Neural cell (in vitro differentiated cells): ENCODE data around the gene CBL. TPM values are rescaled to one million over a fixed set of nuclear protein-coding genes. Genes with fewer than 3 reads are reported as not detected.

Source experiments
- H2AFZ ChIP-seq: fragments of 200-600, 300-800 bp; sonication (generic), shearing (Covaris generic); 2 replicates; pipeline ENCODE4 v1.6.0; 2014; ENCODE audit warnings: low read depth, mild to moderate bottlenecking, antibody characterized with exemption, low read length, moderate library complexity
- H3F3A ChIP-seq: fragments of 200-600 bp; shearing (Covaris generic); 2 replicates; pipeline ENCODE4 v1.6.1; 2016; ENCODE audit warnings: mild to moderate bottlenecking, moderate library complexity, mixed read lengths, antibody characterized with exemption, low read length; ENCODE audit not compliant: insufficient read depth, poor library complexity, severe bottlenecking
- H3K27ac ChIP-seq: fragments of 200-600, 300-800 bp; sonication (generic), shearing (Covaris generic); 2 replicates; pipeline ENCODE4 v1.5.1; 2014; ENCODE audit warnings: mild to moderate bottlenecking, low read length, moderate library complexity
- H3K27me3 ChIP-seq: fragments of 300-800, 200-600 bp; sonication (generic), shearing (Covaris generic); 2 replicates; pipeline ENCODE4 v1.6.0; 2014; ENCODE audit warnings: mild to moderate bottlenecking, low read depth, low read length, moderate library complexity; ENCODE audit not compliant: insufficient read depth
- H3K36me3 ChIP-seq: fragments of 300-800, 200-600 bp; sonication (generic), shearing (Covaris generic); 2 replicates; pipeline ENCODE4 v1.5.1; 2014; ENCODE audit warnings: mild to moderate bottlenecking, antibody characterized with exemption, low read length, moderate library complexity; ENCODE audit not compliant: insufficient read depth
- H3K4me2 ChIP-seq: fragments of 300-800, 200-600 bp; sonication (generic), shearing (Covaris generic); 2 replicates; pipeline ENCODE4 v1.6.0; 2014; ENCODE audit warnings: mild to moderate bottlenecking, low read length
- H3K4me3 ChIP-seq: fragments of 300-800, 200-600 bp; sonication (generic), shearing (Covaris generic); 2 replicates; pipeline ENCODE4 v1.5.1; 2014; ENCODE audit warnings: mild to moderate bottlenecking, low read length, moderate library complexity
- H3K79me2 ChIP-seq: fragments of 200-600 bp; shearing (Covaris generic); replicated peaks from 2 replicates; pipeline ENCODE4 v1.6.0; 2014; ENCODE audit warnings: mild to moderate bottlenecking, low read length, moderate library complexity; ENCODE audit not compliant: insufficient read depth
- H3K9ac ChIP-seq: fragments of 300-800, 200-600 bp; sonication (generic), shearing (Covaris generic); 2 replicates; pipeline ENCODE4 v1.6.1; 2016; ENCODE audit warnings: mild to moderate bottlenecking, low read length, mixed read lengths
- H3K9me2 ChIP-seq: fragments of 200-600 bp; shearing (Covaris generic); 2 replicates; pipeline ENCODE4 v1.6.1; 2016; ENCODE audit warnings: mild to moderate bottlenecking, low read length, mixed read lengths; ENCODE audit not compliant: insufficient read depth
- H3K9me3 ChIP-seq: fragments of 200-600, 300-800 bp; sonication (generic), shearing (Covaris generic); 2 replicates; pipeline ENCODE4 v1.6.1; 2016; ENCODE audit warnings: mild to moderate bottlenecking, mixed run types, low read length, moderate library complexity, mixed read lengths
- H4K20me1 ChIP-seq: fragments of 200-600 bp; shearing (Covaris generic); 2 replicates; pipeline ENCODE4 v1.6.1; 2016; ENCODE audit warnings: mild to moderate bottlenecking, mixed run types; ENCODE audit not compliant: insufficient read depth
- EP300 ChIP-seq: fragments of 450-650 bp; conservative IDR thresholded peaks from 2 replicates; pipeline ENCODE4 v1.6.1; 2014; ENCODE audit warnings: antibody characterized with exemption, mild to moderate bottlenecking, moderate library complexity; ENCODE audit not compliant: poor library complexity, severe bottlenecking
- EZH2 ChIP-seq: fragments of 200-600, 300-800 bp; shearing (Covaris generic), sonication (generic); IDR thresholded peaks from 2 replicates; pipeline ENCODE4 v1.6.1; 2014; ENCODE audit warnings: antibody characterized with exemption, low read length, borderline replicate concordance, mild to moderate bottlenecking; ENCODE audit not compliant: insufficient read depth, poor library complexity, severe bottlenecking
- MXI1 ChIP-seq: fragments of 450-650 bp; conservative IDR thresholded peaks from 2 replicates; pipeline ENCODE4 v1.6.1; 2014; ENCODE audit warnings: antibody characterized with exemption, mild to moderate bottlenecking; ENCODE audit not compliant: poor library complexity, severe bottlenecking
- POLR2AphosphoS5 ChIP-seq: IDR thresholded peaks from 2 replicates; pipeline ENCODE4 v1.6.1; 2012
- RAD21 ChIP-seq: fragments of 450-650 bp; conservative IDR thresholded peaks from 2 replicates; pipeline ENCODE4 v1.6.1; 2014; ENCODE audit warnings: antibody characterized with exemption, mild to moderate bottlenecking, moderate library complexity
- SMC3 ChIP-seq: fragments of 450-650 bp; conservative IDR thresholded peaks from 2 replicates; pipeline ENCODE4 v1.6.1; 2014; ENCODE audit warnings: antibody characterized with exemption, mild to moderate bottlenecking, moderate library complexity; ENCODE audit not compliant: poor library complexity
- TAF1 ChIP-seq: IDR thresholded peaks from 2 replicates; pipeline ENCODE4 v1.6.1; 2012; ENCODE audit warnings: low read depth
- polyA plus RNA-seq: library from polyadenylated mRNA; depleted of rRNA; stranded (reverse); fragments of >200 nt; gene quantifications from 2 replicates; pipeline ENCODE4 v1.2.3, GENCODE V29; 2014
- TF ChIP-seq, protein P1 (sequence below): IDR thresholded peaks from 2 replicates; pipeline ENCODE4 v1.6.1; 2012; ENCODE audit warnings: borderline replicate concordance
- TF ChIP-seq, protein P2 (sequence below): fragments of 450-650 bp; IDR thresholded peaks from 2 replicates; pipeline ENCODE4 v1.5.1; 2014; ENCODE audit warnings: antibody characterized with exemption, mild to moderate bottlenecking, moderate library complexity; ENCODE audit not compliant: poor library complexity, severe bottlenecking

Gene CBL
- polyA plus RNA-seq, 1 donor from 2014 or later: 10.5 TPM

DNA sequence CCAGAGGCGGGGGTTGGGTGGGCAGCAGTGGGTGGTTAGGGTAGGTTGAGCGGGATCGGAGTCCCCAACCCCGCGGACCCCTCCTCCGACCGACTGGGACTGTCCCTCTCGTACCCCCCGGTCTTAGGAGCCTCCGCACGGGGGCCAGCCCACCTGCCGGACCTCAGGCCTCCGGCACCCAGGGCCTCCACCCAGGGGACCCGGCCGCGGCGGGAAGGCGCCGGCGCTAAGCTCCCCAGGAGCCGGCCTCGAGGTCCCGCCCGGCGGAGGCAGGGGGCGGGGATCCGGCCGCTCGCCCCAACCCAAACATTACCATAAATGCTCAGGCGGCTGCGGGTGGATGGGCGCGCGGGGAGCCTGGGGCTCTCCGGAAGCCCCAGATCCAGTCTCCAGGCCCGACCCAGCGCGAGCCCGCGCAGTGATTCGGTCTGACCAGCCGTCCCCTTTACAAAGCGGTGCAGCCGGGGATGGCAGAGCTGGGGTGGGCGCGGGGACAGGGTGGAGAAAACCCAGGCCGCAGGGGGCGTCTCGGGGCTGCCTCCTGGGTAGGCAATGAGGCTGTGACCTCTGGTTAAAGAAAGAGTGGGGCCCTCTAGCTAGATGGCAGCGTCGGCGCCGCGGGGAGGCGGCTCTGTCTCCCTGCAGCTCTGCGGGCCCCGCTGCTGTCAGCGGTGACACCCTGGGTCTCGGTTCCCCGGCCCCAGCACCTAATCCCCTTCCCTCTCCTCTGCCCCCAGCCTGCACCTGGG is 114.8 kb downstream of the CBL start:
- H3K36me3 ChIP-seq: no peaks in the 10 kb centered on the region
- peaks cover 15% of the 10 kb centered on the region for H3K27me3 ChIP-seq
- H3F3A ChIP-seq: no peaks in the 10 kb centered on the region
- H3K4me2 ChIP-seq: no peak overlapping the region
- H3K9me3 ChIP-seq: no peaks in the 10 kb centered on the region
- no peak overlapping the region for H3K9ac ChIP-seq
- no peak overlapping the region for H3K4me3 ChIP-seq
- no peaks in the 10 kb centered on the region for H3K9me2 ChIP-seq
- H3K79me2 ChIP-seq: no peaks in the 10 kb centered on the region
- no peaks in the 10 kb centered on the region for H4K20me1 ChIP-seq
- TF ChIP-seq EZH2 (no peak), SMC3 (no peak), MXI1 (no peak), EP300 (no peak), POLR2AphosphoS5 (no peak), RAD21 (no peak), TAF1 (no peak)
- TF ChIP-seq, protein P1, sequence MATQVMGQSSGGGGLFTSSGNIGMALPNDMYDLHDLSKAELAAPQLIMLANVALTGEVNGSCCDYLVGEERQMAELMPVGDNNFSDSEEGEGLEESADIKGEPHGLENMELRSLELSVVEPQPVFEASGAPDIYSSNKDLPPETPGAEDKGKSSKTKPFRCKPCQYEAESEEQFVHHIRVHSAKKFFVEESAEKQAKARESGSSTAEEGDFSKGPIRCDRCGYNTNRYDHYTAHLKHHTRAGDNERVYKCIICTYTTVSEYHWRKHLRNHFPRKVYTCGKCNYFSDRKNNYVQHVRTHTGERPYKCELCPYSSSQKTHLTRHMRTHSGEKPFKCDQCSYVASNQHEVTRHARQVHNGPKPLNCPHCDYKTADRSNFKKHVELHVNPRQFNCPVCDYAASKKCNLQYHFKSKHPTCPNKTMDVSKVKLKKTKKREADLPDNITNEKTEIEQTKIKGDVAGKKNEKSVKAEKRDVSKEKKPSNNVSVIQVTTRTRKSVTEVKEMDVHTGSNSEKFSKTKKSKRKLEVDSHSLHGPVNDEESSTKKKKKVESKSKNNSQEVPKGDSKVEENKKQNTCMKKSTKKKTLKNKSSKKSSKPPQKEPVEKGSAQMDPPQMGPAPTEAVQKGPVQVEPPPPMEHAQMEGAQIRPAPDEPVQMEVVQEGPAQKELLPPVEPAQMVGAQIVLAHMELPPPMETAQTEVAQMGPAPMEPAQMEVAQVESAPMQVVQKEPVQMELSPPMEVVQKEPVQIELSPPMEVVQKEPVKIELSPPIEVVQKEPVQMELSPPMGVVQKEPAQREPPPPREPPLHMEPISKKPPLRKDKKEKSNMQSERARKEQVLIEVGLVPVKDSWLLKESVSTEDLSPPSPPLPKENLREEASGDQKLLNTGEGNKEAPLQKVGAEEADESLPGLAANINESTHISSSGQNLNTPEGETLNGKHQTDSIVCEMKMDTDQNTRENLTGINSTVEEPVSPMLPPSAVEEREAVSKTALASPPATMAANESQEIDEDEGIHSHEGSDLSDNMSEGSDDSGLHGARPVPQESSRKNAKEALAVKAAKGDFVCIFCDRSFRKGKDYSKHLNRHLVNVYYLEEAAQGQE: no peak
- TF ChIP-seq, protein P2, sequence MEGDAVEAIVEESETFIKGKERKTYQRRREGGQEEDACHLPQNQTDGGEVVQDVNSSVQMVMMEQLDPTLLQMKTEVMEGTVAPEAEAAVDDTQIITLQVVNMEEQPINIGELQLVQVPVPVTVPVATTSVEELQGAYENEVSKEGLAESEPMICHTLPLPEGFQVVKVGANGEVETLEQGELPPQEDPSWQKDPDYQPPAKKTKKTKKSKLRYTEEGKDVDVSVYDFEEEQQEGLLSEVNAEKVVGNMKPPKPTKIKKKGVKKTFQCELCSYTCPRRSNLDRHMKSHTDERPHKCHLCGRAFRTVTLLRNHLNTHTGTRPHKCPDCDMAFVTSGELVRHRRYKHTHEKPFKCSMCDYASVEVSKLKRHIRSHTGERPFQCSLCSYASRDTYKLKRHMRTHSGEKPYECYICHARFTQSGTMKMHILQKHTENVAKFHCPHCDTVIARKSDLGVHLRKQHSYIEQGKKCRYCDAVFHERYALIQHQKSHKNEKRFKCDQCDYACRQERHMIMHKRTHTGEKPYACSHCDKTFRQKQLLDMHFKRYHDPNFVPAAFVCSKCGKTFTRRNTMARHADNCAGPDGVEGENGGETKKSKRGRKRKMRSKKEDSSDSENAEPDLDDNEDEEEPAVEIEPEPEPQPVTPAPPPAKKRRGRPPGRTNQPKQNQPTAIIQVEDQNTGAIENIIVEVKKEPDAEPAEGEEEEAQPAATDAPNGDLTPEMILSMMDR: no peak
- no peak overlapping the region for H2AFZ ChIP-seq
- H3K27ac ChIP-seq: no peak overlapping the region

DNA sequence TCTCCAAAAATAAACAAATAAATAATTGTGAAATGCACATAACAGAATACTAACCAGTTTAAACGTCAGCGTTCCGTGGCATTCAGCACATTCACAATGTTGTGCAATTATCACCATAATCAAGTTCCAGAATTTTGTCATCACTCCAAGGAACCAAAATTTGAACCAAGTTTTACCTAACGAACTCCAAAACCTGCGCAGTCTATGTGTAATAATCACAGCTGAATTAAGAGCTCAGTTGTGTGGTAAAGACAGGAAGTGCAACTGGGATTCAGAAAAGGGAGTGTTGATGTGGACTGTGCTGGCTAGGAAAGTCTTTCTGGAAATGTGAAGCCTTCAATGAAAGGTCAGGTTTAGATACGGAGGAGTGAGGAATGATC is 116.2 kb downstream of the CBL start:
- no peak overlapping the region for H2AFZ ChIP-seq
- no peak overlapping the region for H3K4me2 ChIP-seq
- no peaks in the 10 kb centered on the region for H3F3A ChIP-seq
- H3K9ac ChIP-seq: no peak overlapping the region
- H3K9me3 ChIP-seq: no peaks in the 10 kb centered on the region
- no peaks in the 10 kb centered on the region for H3K9me2 ChIP-seq
- no peaks in the 10 kb centered on the region for H3K36me3 ChIP-seq
- H3K27ac ChIP-seq: no peak overlapping the region
- H4K20me1 ChIP-seq: no peaks in the 10 kb centered on the region
- no peak overlapping the region for H3K4me3 ChIP-seq
- TF ChIP-seq, protein P1: no peak
- no peaks in the 10 kb centered on the region for H3K79me2 ChIP-seq
- peaks cover 3% of the 10 kb centered on the region for H3K27me3 ChIP-seq
